HEK293 (cell line): ENCODE data around the gene TEDC2.

ENCODE experiments used
- CTCF ChIA-PET: fragments of 350-600 bp; formaldehyde crosslinking; extraction: SDS; loops from one replicate; lab custom pipeline; 2021; ENCODE audit warnings: antibody characterized with exemption; lab: Yijun Ruan, JAX
- POLR2A ChIA-PET: fragments of 300-600 bp; formaldehyde crosslinking; extraction: SDS; loops from one replicate; lab custom pipeline; 2020; ENCODE audit warnings: antibody characterized with exemption, inconsistent platforms; lab: Yijun Ruan, JAX
- H3K27ac ChIP-seq: fragments of 200-500 bp; sonication (Bioruptor generic); 2 replicates; pipeline ENCODE4 v1.5.1; 2014; ENCODE audit warnings: low read depth, low read length, control low read depth, inconsistent platforms; ENCODE audit errors: extremely low read depth
- H3K36me3 ChIP-seq, 2 experiments: fragments of 200-500 bp in 1 of 2; sonication (Bioruptor generic) in 1 of 2; 1 replicate in 1 of 2; 2 replicates in 1 of 2; pipeline ENCODE4 v1.5.1; 2014 to 2017; ENCODE audit warnings: inconsistent platforms in 2 of 2, low read length in 2 of 2; ENCODE audit not compliant: control insufficient read depth in 2 of 2, insufficient read depth in 1 of 2
- H3K4me1 ChIP-seq: fragments of 200-500 bp; sonication (Bioruptor generic); 2 replicates; pipeline ENCODE4 v1.5.1; 2014; ENCODE audit warnings: mild to moderate bottlenecking, low read length, inconsistent platforms; ENCODE audit not compliant: control insufficient read depth, insufficient read depth
- H3K4me3 ChIP-seq: 2 replicates; pipeline ENCODE4 v1.5.1; 2011; ENCODE audit warnings: low read depth, mild to moderate bottlenecking, control low read depth, low read length, moderate library complexity
- H3K9me3 ChIP-seq: fragments of 200-500 bp; sonication (Bioruptor generic); 2 replicates; pipeline ENCODE4 v1.5.1; 2014; ENCODE audit warnings: low read depth, low read length, inconsistent platforms; ENCODE audit not compliant: control insufficient read depth, insufficient read depth
- IKZF3 ChIP-seq: fragments of 450-650 bp; IDR thresholded peaks from 2 replicates; pipeline ENCODE4 v1.5.0; 2018; ENCODE audit warnings: missing biosample characterization, mild to moderate bottlenecking, missing genetic modification characterization, moderate library complexity
- KLF1 ChIP-seq: fragments of 450-650 bp; formaldehyde crosslinking; IDR thresholded peaks from 2 replicates; pipeline ENCODE4 v1.5.1; 2016; ENCODE audit warnings: missing biosample characterization, missing genetic modification characterization
- MEIS1 ChIP-seq: sonication (generic); formaldehyde crosslinking; IDR thresholded peaks from 2 replicates; pipeline ENCODE4 v1.8.1; 2022; ENCODE audit warnings: missing genetic modification reagents, mild to moderate bottlenecking, borderline replicate concordance
- REPIN1 ChIP-seq: fragments of 450-650 bp; formaldehyde crosslinking; IDR thresholded peaks from 2 replicates; pipeline ENCODE4 v1.5.1; 2017; ENCODE audit warnings: missing biosample characterization, missing genetic modification characterization, low read depth
- REST ChIP-seq: fragments of 450-650 bp; formaldehyde crosslinking; IDR thresholded peaks from 2 replicates; pipeline ENCODE4 v1.5.1; 2016; ENCODE audit warnings: missing biosample characterization, missing genetic modification characterization
- SALL2 ChIP-seq: fragments of 450-650 bp; formaldehyde crosslinking; IDR thresholded peaks from 2 replicates; pipeline ENCODE4 v1.5.0; 2017; ENCODE audit warnings: missing biosample characterization, mild to moderate bottlenecking, missing genetic modification characterization, borderline replicate concordance
- SCRT1 ChIP-seq: fragments of 450-650 bp; formaldehyde crosslinking; IDR thresholded peaks from 2 replicates; pipeline ENCODE4 v1.5.1; 2016; ENCODE audit warnings: missing biosample characterization, missing genetic modification characterization, borderline replicate concordance
- SCRT2 ChIP-seq: fragments of 450-650 bp; formaldehyde crosslinking; IDR thresholded peaks from 2 replicates; pipeline ENCODE4 v1.5.1; 2016; ENCODE audit warnings: missing biosample characterization, missing genetic modification characterization
- ZBTB48 ChIP-seq: fragments of 450-650 bp; formaldehyde crosslinking; IDR thresholded peaks from 2 replicates; pipeline ENCODE4 v1.5.1; 2016; ENCODE audit warnings: missing biosample characterization, missing genetic modification characterization
- ZFP41 ChIP-seq: fragments of 450-650 bp; formaldehyde crosslinking; IDR thresholded peaks from 2 replicates; pipeline ENCODE4 v1.5.1; 2016; ENCODE audit warnings: missing biosample characterization, missing genetic modification characterization, borderline replicate concordance
- ZNF10 ChIP-seq: fragments of 450-650 bp; formaldehyde crosslinking; IDR thresholded peaks from 2 replicates; pipeline ENCODE4 v1.5.1; 2017; ENCODE audit warnings: missing biosample characterization, missing genetic modification characterization
- ZNF16 ChIP-seq: fragments of 450-650 bp; formaldehyde crosslinking; IDR thresholded peaks from 2 replicates; pipeline ENCODE4 v1.5.1; 2016; ENCODE audit warnings: low read depth, missing biosample characterization, missing genetic modification characterization
- ZNF555 ChIP-seq: fragments of 450-650 bp; formaldehyde crosslinking; conservative IDR thresholded peaks from 2 replicates; pipeline ENCODE4 v1.5.1; 2017; ENCODE audit warnings: missing biosample characterization, mild to moderate bottlenecking, missing genetic modification characterization, inconsistent platforms
- ZNF580 ChIP-seq: fragments of 450-650 bp; formaldehyde crosslinking; IDR thresholded peaks from 2 replicates; pipeline ENCODE4 v1.5.1; 2016; ENCODE audit warnings: missing biosample characterization, missing genetic modification characterization
- ZNF677 ChIP-seq: fragments of 450-650 bp; IDR thresholded peaks from 2 replicates; pipeline ENCODE4 v1.5.0; 2018; ENCODE audit warnings: missing biosample characterization, mild to moderate bottlenecking, missing genetic modification characterization, moderate library complexity
- ZNF701 ChIP-seq: fragments of 450-650 bp; formaldehyde crosslinking; IDR thresholded peaks from 2 replicates; pipeline ENCODE4 v1.5.1; 2016; ENCODE audit warnings: missing biosample characterization, missing genetic modification characterization
- ZNF792 ChIP-seq: fragments of 450-650 bp; formaldehyde crosslinking; IDR thresholded peaks from 2 replicates; pipeline ENCODE4 v1.5.1; 2016; ENCODE audit warnings: missing biosample characterization, missing genetic modification characterization
- TF ChIP-seq, protein P1 (sequence below): fragments of 450-650 bp; formaldehyde crosslinking; IDR thresholded peaks from 2 replicates; pipeline ENCODE4 v1.5.1; 2017; ENCODE audit warnings: missing biosample characterization, missing genetic modification characterization
- TF ChIP-seq, protein P2 (sequence below): fragments of 450-650 bp; formaldehyde crosslinking; IDR thresholded peaks from 2 replicates; pipeline ENCODE4 v1.5.1; 2016; ENCODE audit warnings: missing biosample characterization, missing genetic modification characterization

Gene TEDC2

GRCh38 chr16:2455081-2455845 is 4.6 kb upstream of the TEDC2 start:
- Histone ChIP-seq H3K9me3 (no peaks in the 10 kb centered on the region), H3K36me3 (peaks cover under 1 to 68% of the 10 kb centered on the region in 2 experiments; a peak in 2 of 3 replicates), H3K4me3 (no peak overlapping the region), H3K27ac (no peak overlapping the region), H3K4me1 (peaks cover 11% of the 10 kb centered on the region)
- TF ChIP-seq ZNF16 (tag by site-specific recombination) (no peak), REST (tag by site-specific recombination) (peak; percentile 82)
- POLR2A ChIA-PET = interaction anchor here (0.6 to 1.1 kb wide), 5 partner anchors 12 to 296 kb away, joined by 3 to 4 read pairs (median 3); no protein-coding TSS in a partner anchor
- CTCF ChIA-PET = no interaction called here

GRCh38 chr16:2456551-2457153 is 3.3 kb upstream of the TEDC2 start:
- TF ChIP-seq SALL2 (no peak), ZBTB48 (tag by site-specific recombination) (no peak), ZNF701 (tag by site-specific recombination) (no peak), SCRT1 (tag by site-specific recombination) (peak; percentile 83; the same call in 1 of the 2 replicates), ZNF555 (tag by site-specific recombination) (no peak), SCRT2 (peak; percentile 94), ZNF792 (tag by site-specific recombination) (no peak)
- TF ChIP-seq, protein P1, sequence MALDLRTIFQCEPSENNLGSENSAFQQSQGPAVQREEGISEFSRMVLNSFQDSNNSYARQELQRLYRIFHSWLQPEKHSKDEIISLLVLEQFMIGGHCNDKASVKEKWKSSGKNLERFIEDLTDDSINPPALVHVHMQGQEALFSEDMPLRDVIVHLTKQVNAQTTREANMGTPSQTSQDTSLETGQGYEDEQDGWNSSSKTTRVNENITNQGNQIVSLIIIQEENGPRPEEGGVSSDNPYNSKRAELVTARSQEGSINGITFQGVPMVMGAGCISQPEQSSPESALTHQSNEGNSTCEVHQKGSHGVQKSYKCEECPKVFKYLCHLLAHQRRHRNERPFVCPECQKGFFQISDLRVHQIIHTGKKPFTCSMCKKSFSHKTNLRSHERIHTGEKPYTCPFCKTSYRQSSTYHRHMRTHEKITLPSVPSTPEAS (tag by site-specific recombination) = no peak
- POLR2A ChIA-PET = interaction anchor here (1.0 to 1.5 kb wide), 3 partner anchors 12 to 17 kb away, joined by 3 to 4 read pairs (median 3); no protein-coding TSS in a partner anchor
- Histone ChIP-seq H3K9me3 (no peaks in the 10 kb centered on the region), H3K36me3 (peaks cover 0 to 65% of the 10 kb centered on the region in 2 experiments; a peak in 2 of 3 replicates), H3K4me1 (peaks cover 15% of the 10 kb centered on the region), H3K4me3 (no peak overlapping the region), H3K27ac (no peak overlapping the region)
- CTCF ChIA-PET = no interaction called here

DNA sequence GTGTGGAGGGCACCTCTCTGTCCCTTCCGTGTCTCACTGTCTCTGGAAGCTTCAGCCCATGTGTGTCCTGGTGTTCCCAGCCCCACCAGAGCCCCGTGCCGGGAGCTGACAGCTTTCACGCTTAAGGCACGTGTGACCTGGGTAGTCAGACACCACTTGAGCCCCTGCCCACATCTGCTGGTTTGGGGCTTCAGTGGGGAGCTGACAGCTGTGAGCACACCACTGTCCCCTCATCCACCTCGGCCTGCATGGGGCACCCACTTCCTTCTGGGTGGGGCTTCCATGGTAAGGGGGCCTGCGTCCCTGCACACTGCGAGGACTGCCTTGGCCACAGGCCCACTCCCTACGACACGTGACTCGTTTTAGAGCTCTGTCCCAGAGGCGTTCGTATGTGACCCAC is 2.6 kb upstream of the TEDC2 start:
- H3K9me3 ChIP-seq = no peaks in the 10 kb centered on the region
- H3K36me3 ChIP-seq = peaks cover 0 to 65% of the 10 kb centered on the region in 2 experiments; a peak in 2 of 3 replicates
- CTCF ChIA-PET = interaction anchor here (1.0 kb wide), 1 partner anchor 44 kb away, joined by 6 read pairs; no protein-coding TSS in a partner anchor
- no peak overlapping the region for H3K27ac ChIP-seq
- no peak overlapping the region for H3K4me3 ChIP-seq
- TF ChIP-seq ZNF10 (tag by site-specific recombination) (no peak), ZNF677 (no peak), REPIN1 (no peak), MEIS1 (CRISPR knock-in tag) (no peak), ZNF580 (tag by site-specific recombination) (no peak), KLF1 (tag by site-specific recombination) (no peak), ZFP41 (tag by site-specific recombination) (no peak), IKZF3 (no peak)
- TF ChIP-seq, protein P2, sequence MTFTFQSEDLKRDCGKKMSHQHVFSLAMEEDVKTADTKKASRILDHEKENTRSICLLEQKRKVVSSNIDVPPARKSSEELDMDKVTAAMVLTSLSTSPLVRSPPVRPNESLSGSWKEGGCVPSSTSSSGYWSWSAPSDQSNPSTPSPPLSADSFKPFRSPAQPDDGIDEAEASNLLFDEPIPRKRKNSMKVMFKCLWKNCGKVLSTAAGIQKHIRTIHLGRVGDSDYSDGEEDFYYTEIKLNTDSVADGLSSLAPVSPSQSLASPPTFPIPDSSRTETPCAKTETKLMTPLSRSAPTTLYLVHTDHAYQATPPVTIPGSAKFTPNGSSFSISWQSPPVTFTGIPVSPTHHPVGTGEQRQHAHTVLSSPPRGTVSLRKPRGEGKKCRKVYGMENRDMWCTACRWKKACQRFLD = no peak
- POLR2A ChIA-PET = interaction anchor here (1.0 to 1.5 kb wide), 2 partner anchors 11 to 17 kb away, joined by 3 to 4 read pairs; no protein-coding TSS in a partner anchor
- peaks cover 15% of the 10 kb centered on the region for H3K4me1 ChIP-seq
